NCI-H2227 treated with DMSO at 0.1 percent for 48 hours (cell line): Measurements from ENCODE around the gene SLC16A3.
A peak's percentile ranks its signal among the peaks of the same experiment; 100 is the strongest.

ENCODE experiments used
- DNase-seq: peaks from one replicate; lab custom pipeline; 2025; lab: John Stamatoyannopoulos, UW

The SLC16A3 gene

DNA sequence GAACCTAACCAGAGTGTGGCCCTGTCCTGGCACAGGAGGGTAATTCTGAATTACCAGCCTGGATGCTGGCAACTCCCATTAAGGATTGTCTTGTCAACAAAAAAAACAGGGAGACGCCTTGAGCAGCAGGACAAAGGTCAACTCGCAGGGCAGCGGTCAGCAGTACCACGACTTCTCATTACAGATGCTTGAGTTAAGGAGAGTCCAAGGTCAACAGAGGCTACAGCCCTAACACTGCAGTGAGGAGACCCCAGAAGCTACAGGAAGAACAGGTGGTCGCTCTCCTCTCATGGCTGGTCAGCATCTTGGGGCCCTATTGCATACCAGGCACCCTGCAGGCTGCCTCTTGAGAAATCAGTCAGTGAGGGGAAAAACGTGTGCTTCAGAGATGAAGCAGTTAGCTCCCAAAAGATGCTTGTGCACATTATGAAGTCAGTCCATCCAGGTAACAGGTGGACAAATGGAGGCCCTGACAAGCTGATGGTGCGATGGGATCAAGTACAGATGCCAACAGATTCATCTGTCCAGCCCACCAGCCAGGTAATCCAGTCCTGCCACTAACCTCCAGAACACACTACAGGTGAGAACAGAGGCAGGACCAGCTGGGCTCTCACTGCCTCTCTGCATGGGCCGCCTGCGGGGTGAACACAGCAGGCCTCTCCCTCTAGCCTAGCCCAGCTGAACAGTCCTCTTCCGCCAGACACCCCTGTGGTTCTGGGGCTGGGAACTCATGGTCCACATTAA, 40.5 kb downstream of the SLC16A3 start:
- no peak for DNase-seq

DNA sequence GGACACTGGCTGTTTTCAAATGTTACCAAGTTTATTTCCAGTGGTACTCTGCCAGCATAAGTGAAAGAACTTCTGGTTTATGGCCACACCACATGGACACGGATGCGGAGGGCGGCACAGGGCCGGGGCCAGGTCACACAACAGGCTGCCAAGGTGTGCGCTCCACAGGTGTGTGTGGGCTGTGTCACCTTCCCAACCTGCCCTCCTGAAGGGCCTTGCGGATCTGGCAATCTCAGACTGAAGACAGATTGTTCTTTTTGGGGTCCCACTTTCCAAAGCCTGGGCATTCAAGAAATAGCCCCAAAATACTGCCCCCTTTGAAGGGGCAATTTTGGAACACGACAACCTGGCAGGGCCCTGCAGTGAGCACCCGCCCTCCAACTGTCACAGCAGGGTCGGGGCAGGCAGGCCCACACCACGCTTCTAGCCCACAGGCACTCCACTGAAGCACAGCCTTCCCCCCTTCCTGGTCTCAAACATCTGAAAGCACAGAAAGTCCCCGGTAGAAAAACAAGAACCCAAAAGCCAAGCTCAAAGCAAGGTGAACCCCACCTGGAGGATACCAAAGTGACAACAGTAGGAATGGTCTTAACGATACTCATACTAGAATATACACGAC, 41.1 kb downstream of the SLC16A3 start:
- DNase-seq, result no peak

DNA sequence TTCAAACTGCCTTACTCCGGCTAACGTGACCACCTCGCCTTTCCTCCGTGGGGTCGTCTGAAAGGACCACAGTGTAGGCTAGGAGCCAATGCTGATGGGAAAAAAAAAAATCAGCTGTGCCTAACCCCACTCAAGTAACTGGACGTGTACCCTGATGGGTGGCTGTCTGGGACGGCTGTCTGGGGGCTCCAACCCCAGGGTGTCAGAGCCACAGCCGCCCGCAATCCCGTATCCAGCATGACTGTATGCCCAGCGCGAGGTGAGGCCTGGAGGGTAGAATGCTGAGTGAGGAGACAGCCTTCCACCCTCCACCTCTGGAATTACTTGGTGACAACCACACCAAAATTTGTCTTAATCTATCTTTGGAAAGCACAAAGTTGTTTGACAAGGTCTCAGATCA, 41.8 kb downstream of the SLC16A3 start:
- DNase-seq, result no peak

DNA sequence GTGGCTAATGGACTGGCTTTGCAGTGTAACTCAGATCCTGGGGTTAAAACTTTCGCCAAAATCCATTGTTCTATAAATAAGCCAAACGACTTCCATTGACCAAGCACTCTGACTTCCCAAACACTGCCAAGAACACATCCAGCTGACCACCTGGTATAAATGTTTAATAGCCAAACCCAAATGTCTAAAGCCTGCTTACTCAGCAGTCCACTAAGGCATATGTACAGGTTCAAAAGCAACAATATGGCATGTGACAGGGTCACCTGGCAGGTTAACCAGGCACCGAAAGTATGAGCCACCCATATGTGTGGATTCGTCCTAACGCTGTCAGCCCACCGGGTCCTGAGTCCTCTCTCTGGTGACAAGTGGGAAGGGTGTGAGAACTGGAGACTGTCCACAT, 42.6 kb downstream of the SLC16A3 start:
- no peak for DNase-seq

DNA sequence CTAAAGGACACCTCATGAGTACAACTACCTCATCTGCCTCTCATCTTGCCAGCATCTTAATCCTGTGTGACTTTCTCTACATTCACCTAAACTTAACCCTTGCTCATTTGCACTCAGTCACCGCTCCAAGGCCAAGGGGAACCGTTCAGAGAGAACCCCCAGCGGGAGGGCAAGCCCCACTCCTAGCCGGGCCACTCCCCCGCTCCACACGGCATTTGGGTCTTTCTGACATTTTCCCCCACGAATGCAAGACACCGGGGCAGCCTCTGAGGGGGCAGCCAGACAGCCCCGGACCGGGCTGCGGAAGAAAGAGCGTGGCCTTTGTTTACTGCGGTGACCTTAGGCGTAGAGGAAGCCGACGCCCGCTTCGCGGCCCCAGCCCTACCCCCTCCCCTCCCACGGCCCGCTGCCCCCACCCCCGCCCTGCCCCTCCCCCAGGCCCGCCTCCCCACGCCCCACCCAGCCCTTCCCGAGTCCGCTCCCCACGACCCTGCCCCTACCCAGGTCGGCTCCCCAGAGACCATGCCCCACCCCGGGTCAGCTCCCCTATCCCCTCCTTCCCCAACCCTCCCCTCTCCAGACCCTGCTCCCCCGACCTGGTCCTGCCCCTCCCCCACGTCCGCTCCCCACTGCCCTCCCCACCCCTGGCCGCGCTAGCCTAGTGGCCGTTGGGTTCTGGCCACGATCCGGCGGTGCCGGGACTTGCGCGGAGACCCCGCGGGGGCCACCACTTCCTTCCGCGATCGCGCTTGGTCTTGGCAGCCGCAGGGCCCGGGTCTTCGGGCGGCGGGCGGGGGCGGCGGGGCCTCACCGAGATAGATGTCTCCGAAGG, 43.9 kb downstream of the SLC16A3 start:
- DNase-seq, result no peak

DNA sequence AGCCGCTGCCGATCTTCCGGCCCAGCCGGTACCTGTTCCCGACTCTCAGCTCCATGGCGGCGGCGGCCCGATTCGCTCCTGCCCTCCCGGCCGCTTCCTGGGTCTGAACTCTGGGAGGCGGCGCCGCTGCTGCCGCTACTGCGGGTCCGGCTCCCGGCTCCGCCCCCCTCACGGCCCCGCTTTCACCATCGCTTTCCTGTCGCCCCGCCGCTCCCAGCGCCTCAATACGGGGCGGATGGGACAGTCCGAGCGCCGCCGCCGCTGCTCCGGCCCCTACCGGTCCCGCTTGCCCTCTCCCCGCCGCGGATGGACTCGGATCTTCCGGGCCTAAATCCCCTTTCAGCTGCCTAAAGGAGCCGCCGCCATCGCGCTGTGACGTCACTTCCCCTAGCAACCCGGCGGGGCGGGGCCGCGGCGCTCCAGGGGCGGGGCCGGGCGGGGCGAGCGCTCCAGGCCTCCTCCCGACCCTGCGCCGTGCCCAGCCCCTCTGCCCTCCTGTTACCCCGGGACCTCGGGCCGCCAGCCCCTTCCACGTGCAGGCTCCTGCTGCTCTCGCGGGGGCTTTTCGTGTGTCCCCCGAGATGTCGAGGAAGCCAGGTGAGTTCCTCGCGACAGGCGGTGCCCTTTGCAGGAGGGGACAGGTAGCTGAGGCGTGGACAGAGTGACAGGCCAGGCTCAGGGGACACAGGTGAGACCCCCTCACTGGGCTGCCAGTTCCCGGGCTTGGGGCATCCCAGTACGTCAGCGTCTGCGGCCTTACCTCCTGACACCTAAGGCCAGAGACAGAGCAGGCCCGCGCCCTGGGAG, 44.7 kb downstream of the SLC16A3 start, which contains the start of gene CSNK1D:
Gene CSNK1D (minus strand): TSS at position 374 of the 807 bp plus-strand sequence. CDS start 319 bp downstream, at position 55.
- peak; percentile 83 for DNase-seq

DNA sequence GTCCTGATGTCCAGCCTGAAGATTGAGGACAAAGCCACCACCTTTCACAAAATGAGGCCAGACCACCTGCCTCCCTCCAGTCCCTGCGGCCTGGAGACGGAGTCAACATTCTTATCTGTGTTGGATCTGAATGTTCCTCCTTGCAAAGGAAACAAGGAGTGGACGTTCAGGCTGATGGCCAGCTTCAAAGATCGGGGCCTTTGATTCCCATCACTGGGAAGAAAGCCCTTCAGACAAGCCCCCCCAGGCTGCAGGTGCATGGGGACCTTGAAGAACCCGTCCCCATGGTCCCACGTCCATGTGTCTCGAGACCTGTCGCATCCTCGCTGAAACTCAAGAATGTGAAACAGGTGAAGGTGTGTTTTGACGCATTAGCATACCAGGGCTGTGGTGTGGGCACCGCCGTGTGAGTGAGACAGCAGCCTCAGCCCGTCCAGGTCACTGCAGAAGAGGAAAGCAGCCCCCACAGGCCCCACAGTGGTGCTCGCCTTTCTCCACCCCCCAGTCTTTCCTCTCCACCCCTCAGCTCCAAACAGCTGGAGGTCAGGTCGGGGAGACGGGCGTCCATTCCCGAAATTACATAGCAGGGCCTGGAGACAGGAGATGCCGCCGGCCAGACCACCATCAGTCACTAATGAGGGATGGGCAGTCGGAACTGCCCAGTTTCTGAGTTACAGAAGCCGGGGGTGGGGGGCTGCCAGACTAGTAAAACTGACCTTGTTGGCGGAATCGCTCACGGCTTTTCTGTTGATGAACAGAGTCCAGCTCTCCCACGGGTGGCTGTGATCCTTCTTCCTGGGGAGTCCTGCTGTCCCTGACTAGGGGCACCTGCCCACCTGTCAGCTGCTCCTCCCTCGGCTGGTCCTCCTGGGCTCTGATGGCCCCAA, 45.5 kb downstream of the SLC16A3 start:
- no peak for DNase-seq

DNA sequence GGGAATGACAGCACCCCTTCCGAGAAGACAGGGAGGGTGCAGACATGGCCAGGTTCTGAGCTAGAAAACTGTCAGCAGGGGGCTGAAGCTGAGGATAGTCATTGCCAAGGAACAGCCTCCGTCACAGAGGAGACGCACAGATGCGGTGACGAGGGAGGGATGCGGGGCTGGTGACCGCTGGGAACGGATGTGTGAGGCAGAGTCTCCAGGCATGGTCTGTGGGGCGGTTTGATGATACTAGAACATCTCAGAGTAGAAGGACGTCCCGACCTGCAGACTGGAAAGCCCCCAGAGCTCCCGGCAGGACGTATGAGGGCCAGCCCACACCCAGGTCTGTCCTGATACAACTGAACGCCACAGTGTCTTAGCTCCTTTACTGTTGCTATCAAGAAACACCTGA, 46.5 kb downstream of the SLC16A3 start:
- no peak for DNase-seq

DNA sequence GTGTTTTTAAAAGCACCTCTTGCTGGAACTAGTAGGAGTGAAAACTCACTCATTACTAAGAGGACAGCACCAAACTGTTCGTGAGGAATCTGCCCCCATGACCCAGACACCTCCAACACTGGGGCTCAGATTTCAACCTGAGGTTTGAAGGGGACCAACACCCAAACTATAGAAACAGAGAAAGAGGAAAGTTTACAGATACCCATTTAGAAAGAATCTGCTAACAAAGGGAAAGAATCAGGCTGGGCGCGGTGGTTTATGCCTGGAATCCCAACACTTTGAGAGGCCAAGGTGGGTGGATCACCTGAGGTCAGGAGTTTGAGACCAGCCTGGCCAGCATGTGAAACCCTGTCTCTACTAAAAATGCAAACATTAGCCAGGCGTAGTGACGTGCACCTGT, 48.1 kb downstream of the SLC16A3 start:
- no peak for DNase-seq

DNA sequence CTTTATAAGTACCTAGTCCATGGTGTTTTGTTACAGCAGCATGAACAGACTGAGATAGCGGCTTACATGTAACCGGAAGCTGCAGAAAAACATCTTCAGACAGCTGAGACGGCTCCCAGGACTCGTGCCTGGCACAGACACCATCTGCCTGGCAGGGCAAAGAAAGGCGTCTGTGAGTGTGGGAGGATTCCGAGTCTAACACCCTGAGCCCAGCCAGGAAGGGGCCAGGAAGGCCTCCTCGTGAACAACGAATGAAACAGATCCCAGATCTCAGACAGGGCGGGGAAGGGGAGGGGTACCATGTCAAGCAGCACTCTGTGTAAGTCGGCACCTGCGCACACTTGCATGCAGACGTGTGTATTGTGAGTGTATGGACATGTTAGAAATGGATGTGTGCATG, 49.0 kb downstream of the SLC16A3 start:
- DNase-seq, result no peak

DNA sequence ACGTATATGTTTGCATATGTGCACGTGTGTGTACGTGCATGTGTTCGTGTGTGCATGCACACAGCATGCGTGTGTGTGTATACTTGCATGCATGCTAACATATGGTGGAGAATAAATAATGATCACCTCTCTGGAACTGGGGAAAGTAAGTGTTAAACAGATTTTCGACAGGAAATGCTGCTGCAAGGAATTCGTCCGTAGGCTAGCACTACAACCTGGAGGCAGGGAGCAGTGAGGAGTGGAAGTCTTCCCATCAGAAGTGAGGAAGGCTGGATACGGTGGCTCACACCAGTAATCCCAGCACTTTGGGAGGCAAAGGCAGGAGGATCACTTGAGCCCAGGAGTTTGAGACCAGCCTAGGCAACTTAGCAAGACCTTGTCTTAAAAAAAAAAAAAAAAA, 49.5 kb downstream of the SLC16A3 start:
- DNase-seq, result no peak

DNA sequence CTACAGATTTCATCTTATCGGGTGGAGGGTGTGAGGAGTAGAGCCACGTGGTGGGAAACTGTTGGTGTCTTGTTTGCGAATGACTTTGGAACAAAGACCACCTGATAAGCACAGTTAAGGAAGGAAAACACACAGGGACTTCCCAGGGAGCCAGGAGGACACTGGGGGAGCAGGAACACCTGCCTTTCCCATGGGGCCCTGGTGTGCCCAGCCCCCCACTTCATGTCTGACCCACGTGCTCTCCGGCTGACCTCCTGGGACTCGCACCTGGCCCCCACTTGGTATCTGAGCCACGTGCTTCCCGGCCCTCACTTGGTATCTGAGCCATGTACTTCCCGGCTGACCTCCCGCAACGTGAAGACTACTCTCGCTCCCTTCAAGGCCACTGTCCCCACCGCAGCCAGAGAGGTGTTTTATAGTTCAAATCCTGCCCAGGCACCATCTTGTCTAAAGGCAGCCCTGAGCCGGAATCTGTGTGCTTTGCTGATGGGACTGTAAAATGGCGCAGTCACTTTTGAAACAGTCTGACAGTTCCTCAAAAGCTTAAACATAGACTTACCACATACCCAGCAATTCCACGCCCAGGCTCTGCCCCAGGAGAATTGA, 50.0 kb downstream of the SLC16A3 start:
- DNase-seq, result no peak

DNA sequence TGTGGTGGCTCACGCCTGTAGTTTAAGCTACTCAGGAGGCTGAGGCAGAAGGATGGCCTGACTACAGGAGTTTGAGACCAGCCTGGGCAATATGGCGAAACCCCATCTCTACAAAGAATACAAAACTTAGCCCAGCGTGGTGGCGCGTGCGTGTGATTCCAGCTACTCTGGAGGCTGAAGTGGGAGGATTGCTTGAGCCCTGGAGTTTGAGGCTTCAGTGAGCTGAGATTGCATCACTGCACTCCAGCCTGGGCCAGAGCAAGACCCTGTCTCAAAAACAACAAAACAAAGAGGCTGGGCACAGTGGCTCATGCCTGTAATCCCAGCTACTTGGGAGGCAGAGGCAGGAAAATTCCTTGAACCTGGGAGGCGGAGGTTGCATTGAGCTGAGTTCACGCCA, 51.7 kb downstream of the SLC16A3 start:
- no peak for DNase-seq

DNA sequence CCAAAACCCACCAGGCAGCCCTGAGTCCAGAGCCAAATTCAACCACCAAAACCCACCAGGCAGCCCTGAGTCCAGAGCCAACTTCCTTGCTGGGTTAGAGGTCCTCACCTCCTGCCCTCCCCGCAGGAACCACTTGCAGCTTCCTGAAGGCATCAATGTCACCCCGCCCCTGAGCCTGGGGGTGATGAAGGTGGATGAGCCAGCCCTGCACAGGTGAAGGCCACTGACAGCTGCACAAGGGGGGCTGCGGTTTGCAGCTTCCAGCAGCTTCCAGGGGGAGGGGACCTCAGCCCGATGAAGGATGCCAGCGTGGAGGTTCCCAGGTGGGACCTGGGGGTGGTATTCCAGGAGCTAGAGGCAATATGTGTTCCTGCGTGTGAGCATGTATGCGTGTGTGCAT, 52.2 kb downstream of the SLC16A3 start:
- DNase-seq, result no peak

DNA sequence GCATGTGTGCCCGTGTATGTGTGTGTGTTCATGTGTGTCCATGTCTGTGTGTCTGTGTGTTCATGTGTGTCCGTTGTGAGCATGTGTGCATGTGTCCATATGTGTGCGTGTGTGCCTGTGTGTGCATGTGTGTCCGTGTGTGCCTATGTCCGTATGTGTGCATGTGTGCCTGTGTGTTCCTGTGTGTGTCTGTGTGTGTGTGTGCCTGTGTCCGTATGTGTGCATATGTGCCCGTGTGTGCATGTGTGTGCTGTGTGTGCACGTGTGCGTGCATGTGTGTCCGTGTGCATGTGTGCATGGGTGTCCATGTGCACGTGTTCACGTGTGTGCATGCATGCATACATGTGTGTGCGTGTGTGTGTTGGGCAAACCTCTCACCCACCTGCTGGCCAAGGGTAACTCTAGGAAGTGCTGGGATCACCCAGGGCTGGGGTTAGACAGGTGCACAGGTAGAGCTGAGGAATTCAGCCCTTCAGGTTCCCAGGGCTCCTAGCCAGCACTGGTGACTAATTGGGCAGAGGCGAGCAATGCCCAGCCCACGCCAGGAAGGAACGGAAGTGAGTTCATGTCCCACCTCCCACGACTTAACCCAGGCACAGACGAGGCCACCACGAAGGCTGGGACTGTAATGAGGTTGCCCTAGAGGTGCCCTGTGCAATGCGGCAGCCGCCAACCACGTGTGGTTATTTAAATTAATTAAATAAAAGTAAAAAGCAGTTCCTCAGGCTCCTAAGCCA, 52.8 kb downstream of the SLC16A3 start:
- DNase-seq, result no peak

DNA sequence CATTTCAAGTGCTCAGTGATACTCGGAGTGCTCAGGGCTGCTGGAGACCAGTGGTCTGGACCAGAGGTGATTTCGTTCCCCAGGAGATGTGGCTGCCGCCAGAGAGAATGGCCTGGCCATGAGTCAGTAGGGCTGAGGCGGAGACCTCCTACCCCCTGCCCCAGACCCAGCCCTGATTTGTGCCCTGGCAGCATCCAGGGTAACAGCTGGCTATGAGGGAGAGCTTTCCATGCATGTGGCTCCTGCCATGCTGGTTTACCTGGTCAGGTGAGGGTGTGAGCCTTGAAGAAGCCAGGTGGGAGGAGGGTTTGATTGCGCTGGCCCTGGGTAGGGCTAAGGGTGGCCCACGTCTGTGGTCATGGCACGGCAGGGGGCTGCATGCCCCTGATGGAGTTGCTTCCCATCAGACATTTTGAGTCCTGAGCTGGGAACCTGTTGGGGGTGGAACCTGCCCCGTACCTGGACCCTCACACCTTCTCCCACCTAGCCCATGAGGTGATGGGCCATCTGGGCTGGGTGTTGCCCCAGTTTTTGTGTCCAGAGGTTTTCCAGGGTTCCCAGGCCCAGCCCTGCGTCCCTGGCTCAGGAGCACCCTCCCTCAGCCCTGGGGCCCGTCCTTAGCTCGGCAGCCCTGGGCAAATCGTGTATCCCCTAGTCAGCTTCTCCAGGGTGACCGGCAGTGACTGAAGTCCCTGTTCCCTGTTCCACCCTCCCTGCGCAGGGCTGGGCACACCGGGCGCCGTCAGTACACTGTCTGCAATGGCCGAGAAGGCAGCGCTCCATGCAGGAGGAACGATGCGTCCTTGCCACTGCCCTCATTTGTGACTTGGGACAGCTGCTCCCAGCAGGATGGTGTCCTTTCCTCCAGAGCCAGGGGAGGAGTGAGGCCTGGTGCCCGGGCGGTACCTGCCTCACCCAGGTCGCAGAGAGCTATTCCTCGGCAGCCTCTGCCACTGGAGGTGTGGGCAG, 53.7 kb downstream of the SLC16A3 start:
- DNase-seq, result no peak

DNA sequence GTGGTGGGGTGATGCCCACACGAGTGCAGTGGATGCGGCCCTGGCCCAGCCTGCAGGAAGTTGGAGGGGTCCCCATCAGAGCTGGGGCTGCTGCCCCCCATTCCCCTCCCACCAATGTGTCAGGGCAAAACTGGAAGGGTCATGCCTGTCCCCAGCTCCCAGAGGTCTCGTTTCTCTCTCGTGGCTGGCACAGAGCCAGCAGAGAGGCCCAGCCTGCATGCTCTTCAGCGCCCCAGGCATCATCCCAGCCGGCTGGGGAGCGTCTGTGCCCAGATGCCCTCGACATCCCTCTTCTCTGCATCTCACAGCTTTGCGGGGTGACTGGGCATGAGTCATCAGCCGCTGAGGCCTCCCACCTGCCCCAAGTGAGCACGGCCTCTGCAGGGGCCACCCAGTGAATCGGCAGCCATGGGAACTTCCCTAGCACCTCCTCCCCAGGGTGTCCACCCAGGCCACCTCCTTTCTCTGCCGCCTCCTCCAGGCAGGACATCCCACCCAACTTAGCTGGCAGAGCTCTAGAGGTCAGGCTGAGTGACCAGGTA, 54.4 kb downstream of the SLC16A3 start:
- DNase-seq, result no peak

DNA sequence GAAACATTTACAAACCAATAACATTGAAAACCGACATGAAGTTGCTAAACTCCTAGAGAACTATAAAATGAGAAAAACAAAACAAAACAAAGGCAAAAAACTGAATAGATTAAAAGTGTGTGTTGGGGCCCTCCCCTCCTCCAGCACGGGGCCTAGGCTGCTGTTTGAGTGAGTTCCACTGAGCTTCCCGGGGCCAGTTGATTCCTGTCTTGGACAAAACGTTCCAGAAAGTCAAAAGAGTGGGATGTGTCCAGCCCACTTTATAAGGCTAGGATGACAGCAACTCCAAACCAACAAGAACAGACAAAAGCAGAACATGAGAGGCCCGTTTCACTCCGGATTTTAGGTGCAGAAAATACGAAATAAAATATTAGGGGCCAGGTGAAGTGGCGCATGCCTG, 56.3 kb downstream of the SLC16A3 start:
- no peak for DNase-seq
